ENCODE data around the gene AOAH. TPM values are rescaled to one million over a fixed set of nuclear protein-coding genes. Genes with fewer than 3 reads are reported as not detected.

Gene AOAH
- total and polyA plus RNA-seq, 2 experiments from 2014 or later: not detected

DNA sequence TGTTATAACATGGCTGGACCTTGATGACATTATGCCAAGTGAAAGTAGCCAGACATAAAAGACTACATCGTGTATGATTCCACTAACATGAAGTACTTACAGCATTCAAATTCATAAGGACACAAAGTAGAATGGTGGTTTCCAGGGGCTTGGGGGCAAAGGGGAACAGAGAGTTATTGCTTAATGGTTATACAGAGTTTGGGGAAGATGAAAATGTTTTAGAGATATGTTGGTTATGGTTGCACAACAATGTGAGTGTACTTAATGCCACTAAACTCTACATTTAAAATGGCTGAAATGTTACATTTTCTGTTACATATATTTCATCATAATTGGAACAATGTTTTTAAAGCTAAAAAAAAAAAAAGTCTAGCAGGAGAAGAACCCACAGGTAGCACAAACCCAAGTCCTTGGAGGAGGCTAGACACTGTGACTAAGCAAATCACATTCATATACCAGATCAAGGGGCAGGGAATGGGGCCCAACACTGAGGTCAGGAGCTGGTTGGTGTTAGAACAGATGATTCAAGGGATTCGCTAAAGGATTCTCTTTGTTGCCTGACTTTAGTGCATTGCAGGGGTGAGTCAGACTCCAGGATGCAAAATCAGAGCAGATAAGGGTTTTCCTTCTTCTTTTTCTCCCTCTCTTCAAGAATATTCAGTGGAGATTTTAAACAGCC, 25.1 kb upstream of the AOAH start:
- Histone ChIP-seq H3K27me3 (replicated peaks; ENCODE audit: insufficient read depth) (no peaks in the 10 kb centered on the region), H3K4me3 (no peak overlapping the region), H3K9me3 (ENCODE audit: low read depth) (no peaks in the 10 kb centered on the region), H3K27ac (no peak overlapping the region), H3K9me2 (ENCODE audit: insufficient read depth) (no peaks in the 10 kb centered on the region), H4K20me1 (ENCODE audit: insufficient read depth) (no peaks in the 10 kb centered on the region), H3K4me1 (ENCODE audit: insufficient read depth) (no peaks in the 10 kb centered on the region), H3K4me2 (ENCODE audit: unreplicated experiment) (no peak overlapping the region), H3F3A (ENCODE audit: insufficient read depth) (no peaks in the 10 kb centered on the region), H3K79me2 (ENCODE audit: insufficient read depth) (no peaks in the 10 kb centered on the region), H3K9ac (no peak overlapping the region), H2AFZ (no peak overlapping the region), H3K36me3 (ENCODE audit: low read depth) (no peaks in the 10 kb centered on the region)
- TF ChIP-seq EZH2phosphoT487 (IDR thresholded peaks at IDR 0.05; ENCODE audit: insufficient read depth, low read depth): no peak
- in situ Hi-C loops (cut with MboI): no loop called here
- WGBS, 2 experiments (ENCODE audit: low coverage in 1 of 2, low lambda C conversion rate in 2 of 2, missing lambda C conversion rate in 2 of 2): 44 to 52% methylated on average over 2 of the region's 2 CpGs
- DNase-seq: no peak

DNA sequence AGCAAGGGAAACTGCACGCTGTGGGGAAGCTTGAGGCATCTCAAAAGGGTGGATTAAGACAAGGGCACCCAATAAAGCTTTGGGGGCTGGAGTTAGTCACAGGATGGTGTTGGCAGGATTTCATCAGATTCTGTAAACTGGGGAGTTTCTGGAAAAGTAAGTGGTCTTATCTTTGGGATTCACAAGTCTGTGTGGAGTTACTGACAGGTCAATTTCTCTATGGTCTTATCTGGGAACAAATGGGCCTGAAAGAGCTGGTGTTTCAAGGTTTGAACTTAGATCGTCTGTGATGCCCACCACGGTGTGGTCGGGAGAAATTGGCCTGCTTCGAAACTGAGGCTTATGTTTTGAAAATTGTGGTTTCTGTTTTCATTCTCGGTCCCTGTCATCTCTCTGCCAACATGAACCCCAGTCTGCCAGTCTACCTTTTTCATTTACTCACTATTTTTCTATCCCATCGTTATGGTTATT, 23.8 kb upstream of the AOAH start:
- no peak for TF ChIP-seq EZH2phosphoT487 (IDR thresholded peaks at IDR 0.05; ENCODE audit: insufficient read depth, low read depth)
- TF ChIP-seq EZH2 (IDR thresholded peaks at IDR 0.05; ENCODE audit: insufficient read depth, poor library complexity, severe bottlenecking): no peak

DNA sequence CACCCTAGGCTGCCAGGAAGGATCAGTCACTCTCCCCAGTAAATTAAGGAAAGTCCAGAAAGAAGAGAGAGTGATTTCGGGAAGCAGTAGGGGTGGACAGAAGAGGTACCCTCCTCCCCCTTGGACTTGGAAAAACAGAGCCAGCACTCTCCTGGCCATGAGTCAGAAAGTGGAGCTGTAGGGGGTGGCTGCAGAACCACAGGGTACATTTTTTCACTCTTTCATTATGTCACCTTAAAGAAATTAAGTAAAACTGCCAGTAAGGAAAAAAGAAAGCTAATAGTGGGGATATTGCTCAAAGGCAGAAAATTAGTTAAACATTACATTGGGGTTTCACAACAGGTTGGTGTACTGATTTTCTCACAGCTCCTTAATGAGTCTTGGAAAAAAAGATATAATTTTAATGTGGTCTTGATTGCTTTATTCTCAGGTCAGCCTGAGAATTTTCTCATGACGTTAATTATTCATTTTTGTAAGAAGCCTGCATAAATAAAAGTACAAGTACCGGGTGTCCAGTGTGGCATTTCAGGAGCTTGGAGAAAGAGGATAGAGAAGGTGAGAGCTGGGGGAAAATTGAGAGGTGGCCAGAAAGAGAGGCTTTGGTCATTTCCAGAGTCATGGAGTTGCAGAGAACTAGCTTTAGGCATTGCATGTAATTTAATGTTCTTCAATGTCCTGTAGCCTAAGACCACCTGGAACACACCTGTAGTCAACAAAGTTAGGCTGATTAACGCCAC, 23.2 kb upstream of the AOAH start:
- no peaks in the 10 kb centered on the region for H3K4me1 ChIP-seq (ENCODE audit: insufficient read depth)
- no peaks in the 10 kb centered on the region for H3K36me3 ChIP-seq (ENCODE audit: low read depth)
- DNase-seq: peak; percentile 3
- H3K9me2 ChIP-seq (ENCODE audit: insufficient read depth): no peaks in the 10 kb centered on the region
- H3K9ac ChIP-seq: no peak overlapping the region
- H3K27ac ChIP-seq: no peak overlapping the region
- WGBS, 2 experiments (ENCODE audit: low coverage in 1 of 2, low lambda C conversion rate in 2 of 2, missing lambda C conversion rate in 2 of 2): 37 to 53% methylated on average over 4 of the region's 4 CpGs
- no peaks in the 10 kb centered on the region for H3F3A ChIP-seq (ENCODE audit: insufficient read depth)
- H3K9me3 ChIP-seq (ENCODE audit: low read depth): no peaks in the 10 kb centered on the region
- H3K4me3 ChIP-seq: no peak overlapping the region
- H3K79me2 ChIP-seq (ENCODE audit: insufficient read depth): no peaks in the 10 kb centered on the region
- no peaks in the 10 kb centered on the region for H4K20me1 ChIP-seq (ENCODE audit: insufficient read depth)
- in situ Hi-C loops (cut with MboI): no loop called here
- no peak overlapping the region for H2AFZ ChIP-seq
- TF ChIP-seq EZH2 (IDR thresholded peaks at IDR 0.05; ENCODE audit: insufficient read depth, poor library complexity, severe bottlenecking) (no peak), EZH2phosphoT487 (IDR thresholded peaks at IDR 0.05; ENCODE audit: insufficient read depth, low read depth) (no peak)
- H3K4me2 ChIP-seq (ENCODE audit: unreplicated experiment): no peak overlapping the region
- no peaks in the 10 kb centered on the region for H3K27me3 ChIP-seq (replicated peaks; ENCODE audit: insufficient read depth)

More for the DNA sequence above, 23.8 kb upstream of the AOAH start:
- Histone ChIP-seq H3K79me2 (ENCODE audit: insufficient read depth) (no peaks in the 10 kb centered on the region), H2AFZ (no peak overlapping the region), H4K20me1 (ENCODE audit: insufficient read depth) (no peaks in the 10 kb centered on the region), H3F3A (ENCODE audit: insufficient read depth) (no peaks in the 10 kb centered on the region), H3K4me2 (ENCODE audit: unreplicated experiment) (no peak overlapping the region), H3K9me3 (ENCODE audit: low read depth) (no peaks in the 10 kb centered on the region), H3K36me3 (ENCODE audit: low read depth) (no peaks in the 10 kb centered on the region), H3K9me2 (ENCODE audit: insufficient read depth) (no peaks in the 10 kb centered on the region), H3K4me1 (ENCODE audit: insufficient read depth) (no peaks in the 10 kb centered on the region), H3K27me3 (replicated peaks; ENCODE audit: insufficient read depth) (no peaks in the 10 kb centered on the region), H3K27ac (no peak overlapping the region), H3K4me3 (no peak overlapping the region), H3K9ac (no peak overlapping the region)
- no peak for DNase-seq
- in situ Hi-C loops (cut with MboI): no loop called here
- WGBS, 2 experiments (ENCODE audit: low coverage in 1 of 2, low lambda C conversion rate in 2 of 2, missing lambda C conversion rate in 2 of 2): 52 to 53% methylated on average over 7 of the region's 7 CpGs

DNA sequence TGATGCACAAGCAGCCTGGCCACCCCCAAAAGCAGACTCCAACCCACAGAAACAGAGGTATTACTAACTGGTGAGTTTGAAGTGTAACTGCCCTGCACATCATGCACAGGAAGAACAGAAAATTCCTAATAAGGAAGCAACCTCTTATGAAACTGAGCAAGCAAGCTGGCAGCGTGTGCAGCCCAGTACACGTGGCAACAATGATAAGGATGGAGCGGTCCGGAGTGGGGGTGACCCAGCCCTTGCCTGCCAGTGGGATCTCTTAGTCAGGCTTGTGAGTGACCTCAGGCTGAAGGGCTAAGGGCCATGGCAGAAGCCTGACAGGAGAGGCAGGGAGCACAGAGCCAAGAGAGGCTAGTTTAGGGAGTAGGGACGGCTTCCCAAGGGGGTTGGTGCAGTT, 22.1 kb upstream of the AOAH start:
- in situ Hi-C loops (cut with MboI): no loop called here
- Histone ChIP-seq H3K27ac (no peak overlapping the region), H3F3A (ENCODE audit: insufficient read depth) (no peaks in the 10 kb centered on the region), H3K27me3 (replicated peaks; ENCODE audit: insufficient read depth) (no peaks in the 10 kb centered on the region), H3K9me2 (ENCODE audit: insufficient read depth) (no peaks in the 10 kb centered on the region), H3K4me1 (ENCODE audit: insufficient read depth) (no peaks in the 10 kb centered on the region), H3K9me3 (ENCODE audit: low read depth) (no peaks in the 10 kb centered on the region), H2AFZ (no peak overlapping the region), H4K20me1 (ENCODE audit: insufficient read depth) (no peaks in the 10 kb centered on the region), H3K4me2 (ENCODE audit: unreplicated experiment) (no peak overlapping the region), H3K79me2 (ENCODE audit: insufficient read depth) (no peaks in the 10 kb centered on the region), H3K36me3 (ENCODE audit: low read depth) (no peaks in the 10 kb centered on the region), H3K9ac (no peak overlapping the region), H3K4me3 (no peak overlapping the region)
- TF ChIP-seq EZH2 (IDR thresholded peaks at IDR 0.05; ENCODE audit: insufficient read depth, poor library complexity, severe bottlenecking) (no peak), EZH2phosphoT487 (IDR thresholded peaks at IDR 0.05; ENCODE audit: insufficient read depth, low read depth) (no peak)
- WGBS, 2 experiments (ENCODE audit: low coverage in 1 of 2, low lambda C conversion rate in 2 of 2, missing lambda C conversion rate in 2 of 2): 35 to 39% methylated on average over 5 of the region's 5 CpGs
- no peak for DNase-seq

All from GM23248 (cell line).